Nucleus accumbens (tissue), 56 donors: Measurements from ENCODE around the gene CAPZB.

ENCODE experiments used
- DNase-seq, 56 donors: peaks; one replicate each; lab custom pipeline; 2025; lab: John Stamatoyannopoulos, UW

The CAPZB gene

DNA sequence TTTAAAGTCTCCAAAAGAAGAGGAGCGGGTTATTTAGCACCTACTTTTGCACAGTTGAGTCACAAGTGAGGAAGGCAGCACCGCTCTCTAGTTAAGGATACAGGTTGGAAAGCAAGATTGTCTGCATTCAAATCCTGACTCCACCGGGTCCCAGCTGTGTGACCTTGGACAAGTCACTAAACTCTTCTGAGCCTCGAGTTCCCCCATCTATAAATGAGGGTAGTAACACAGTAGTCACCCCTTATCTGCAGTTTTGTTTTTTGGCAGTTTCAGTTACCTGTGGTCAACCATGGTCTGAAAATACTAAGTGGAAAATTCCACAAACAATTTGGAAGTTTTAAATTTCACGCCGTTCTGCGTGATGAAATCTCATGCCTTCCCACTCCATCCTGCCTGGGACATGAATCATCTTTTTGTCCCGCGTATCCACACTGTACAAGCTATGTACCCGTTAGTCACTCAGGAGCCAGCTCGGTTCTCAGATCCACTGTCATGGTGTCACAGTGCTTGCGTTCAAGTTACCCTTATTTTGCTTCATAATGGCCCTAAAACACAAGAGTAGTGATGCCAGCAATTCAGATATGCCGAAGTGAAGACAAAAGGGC, 49.4 kb downstream of the CAPZB start:
- DNase-seq: peak in 2 of 56 donors; percentile 27 to 37

DNA sequence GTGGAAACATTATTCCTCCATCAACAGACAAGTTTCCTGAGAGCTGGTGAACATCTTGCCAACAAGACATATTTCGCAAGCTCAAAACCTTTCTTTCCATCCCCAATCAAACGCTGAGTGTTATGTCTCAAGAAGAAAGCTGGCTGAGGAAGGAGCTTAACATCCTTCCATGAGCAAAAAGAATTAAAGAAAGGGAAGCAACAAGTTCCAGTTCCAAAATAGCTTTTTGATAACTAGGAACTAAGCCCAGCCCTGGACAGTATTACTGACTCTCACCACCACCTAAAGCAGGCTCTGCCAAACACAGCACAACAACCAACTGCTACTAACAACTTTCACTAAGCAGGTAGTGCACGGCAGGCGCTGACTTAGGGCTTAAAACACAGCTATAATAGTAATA, 50.2 kb downstream of the CAPZB start:
- no peak for DNase-seq

DNA sequence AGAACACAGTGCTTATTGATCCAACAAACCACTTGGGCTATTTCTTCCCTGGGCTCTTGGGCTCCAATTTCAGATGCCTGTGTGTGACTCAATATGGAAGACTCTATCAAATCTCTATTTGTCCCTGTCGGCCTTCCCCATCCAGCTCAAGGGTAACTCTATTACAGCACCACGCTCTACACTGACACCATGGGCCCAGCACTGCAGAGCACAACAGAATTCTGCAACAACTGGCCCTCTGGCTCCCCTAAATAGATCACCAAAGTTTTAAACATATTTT, 51.7 kb downstream of the CAPZB start:
- DNase-seq: no peak

DNA sequence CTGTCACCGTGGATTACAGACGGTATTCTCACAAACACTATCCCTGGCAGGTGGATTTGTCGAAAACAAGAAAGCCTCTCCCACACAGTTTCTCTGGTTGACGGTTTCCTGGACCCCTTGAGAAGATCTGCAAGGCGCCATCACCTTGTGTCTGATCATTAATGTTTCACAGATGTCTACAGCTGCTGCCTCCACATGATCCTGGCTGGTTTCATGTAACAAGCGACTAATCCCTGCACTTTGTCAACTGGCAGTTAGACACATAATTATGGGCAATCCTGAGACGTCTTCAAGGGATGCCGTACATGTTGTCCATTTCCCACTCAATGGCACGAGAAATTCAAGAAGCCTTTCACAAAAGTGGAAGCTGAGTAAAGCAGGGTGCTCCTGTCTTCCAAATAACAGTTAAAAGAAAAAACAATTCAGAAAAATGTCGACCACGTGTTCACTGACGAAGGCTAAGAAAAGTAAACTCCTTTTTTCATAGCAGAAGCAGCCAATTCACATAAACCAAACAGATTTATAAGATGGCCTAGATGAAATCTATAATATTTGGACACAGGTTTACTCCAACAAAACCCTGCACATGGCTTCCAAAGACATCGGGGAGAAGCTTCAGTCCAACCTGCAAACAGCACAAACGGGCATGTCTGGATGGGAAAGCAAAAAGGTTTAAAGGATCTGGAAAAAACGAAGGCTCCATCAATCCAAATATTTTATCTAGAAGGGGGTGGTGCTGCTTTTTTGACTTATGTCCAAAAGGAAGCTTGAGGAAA, 52.2 kb downstream of the CAPZB start:
- no peak for DNase-seq

DNA sequence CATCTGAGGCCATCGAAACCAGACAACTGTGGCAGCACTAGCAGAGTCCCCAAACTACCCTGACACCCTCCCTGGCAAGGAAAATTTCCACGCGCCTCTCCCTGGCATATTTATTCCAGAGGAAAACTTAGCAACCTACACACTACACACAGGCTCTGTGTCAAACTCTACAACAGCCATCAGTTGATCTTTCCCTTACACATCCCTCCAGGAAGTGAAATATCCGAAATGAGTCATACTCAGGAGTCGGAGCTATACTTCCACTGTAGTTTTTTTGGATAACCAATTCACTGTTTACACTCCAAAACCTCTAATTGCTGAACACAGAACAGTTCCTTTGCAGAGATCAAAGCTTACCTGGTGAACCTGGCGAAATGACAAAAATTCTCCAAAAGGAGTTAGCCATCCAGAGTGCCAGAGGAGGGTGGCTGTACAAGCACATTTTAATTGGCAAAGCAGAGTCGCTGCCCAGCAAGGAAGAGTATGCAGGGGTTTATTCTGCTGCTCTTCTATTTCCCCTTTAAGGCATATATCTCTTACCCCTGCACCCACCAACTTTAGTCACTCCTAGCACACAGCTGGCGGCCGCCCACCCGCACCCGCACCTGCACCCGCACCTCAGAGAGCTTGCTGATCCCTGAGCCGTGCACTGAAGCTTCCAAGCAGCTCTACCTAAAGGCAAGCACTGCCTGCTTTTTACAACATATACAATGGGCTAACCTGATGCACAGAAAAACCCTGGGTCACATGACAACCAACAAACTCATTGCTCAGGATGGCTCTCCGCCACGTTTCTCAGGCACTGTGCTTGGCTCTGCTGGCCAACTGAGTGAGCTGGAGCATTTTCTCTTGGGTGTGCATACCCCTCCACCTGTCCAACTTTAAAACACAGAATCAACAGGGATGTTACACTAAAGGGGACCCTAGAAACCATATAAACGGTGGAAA, 54.9 kb downstream of the CAPZB start:
- DNase-seq: no peak

DNA sequence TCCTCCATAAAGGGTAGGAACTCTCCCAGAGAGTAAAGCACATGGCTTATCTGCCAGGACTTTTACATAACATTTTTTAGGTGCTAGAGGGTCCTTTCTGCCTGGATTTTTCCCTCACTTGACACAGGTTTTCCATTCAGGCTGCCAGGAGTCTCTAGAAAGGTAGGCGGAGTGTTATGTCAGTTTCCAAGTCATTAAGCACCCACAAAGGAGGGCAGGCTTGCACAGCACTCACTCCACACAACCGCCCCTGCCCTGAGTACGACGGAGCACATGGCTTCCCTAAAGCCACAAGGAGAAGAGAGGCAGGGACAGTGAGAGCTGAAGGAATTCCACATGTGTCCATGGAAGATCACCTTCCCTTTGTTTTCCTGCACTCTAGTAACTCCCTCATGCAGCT, 55.7 kb downstream of the CAPZB start:
- peak in 5 of 56 donors; percentile 6 to 48 (median 21) for DNase-seq

DNA sequence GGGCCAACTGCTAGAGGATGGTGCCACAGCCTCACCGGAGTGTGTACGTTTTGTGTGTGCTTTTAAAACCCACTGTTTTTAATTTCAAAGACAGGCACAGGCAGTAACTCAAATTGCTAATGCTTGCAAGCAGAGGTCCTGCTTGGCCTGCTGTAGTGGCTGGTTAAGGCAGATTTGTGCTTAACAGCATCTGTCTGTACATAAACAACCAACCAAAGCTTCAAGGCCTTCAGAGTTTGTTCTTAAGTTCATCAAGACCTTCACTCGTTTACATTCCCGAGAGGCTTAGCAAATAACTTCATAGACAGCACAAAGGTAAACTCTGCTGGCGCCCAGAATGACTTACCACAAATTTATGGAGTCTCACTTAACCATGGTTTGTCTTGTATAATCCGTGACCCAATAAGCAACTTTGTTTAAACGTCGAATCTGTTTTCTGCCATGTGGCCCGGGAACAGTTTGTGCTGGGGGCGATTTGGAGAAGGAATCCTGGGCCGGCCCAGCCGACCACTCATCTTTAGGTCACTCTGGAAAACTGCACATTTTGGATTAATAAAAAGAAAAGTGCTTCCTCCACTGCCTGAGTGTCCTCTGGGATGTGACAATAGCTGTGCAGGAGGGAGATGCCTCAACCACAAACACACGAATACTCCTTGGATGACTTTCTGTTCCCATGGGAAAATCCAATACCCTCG, 58.1 kb downstream of the CAPZB start:
- no peak for DNase-seq

DNA sequence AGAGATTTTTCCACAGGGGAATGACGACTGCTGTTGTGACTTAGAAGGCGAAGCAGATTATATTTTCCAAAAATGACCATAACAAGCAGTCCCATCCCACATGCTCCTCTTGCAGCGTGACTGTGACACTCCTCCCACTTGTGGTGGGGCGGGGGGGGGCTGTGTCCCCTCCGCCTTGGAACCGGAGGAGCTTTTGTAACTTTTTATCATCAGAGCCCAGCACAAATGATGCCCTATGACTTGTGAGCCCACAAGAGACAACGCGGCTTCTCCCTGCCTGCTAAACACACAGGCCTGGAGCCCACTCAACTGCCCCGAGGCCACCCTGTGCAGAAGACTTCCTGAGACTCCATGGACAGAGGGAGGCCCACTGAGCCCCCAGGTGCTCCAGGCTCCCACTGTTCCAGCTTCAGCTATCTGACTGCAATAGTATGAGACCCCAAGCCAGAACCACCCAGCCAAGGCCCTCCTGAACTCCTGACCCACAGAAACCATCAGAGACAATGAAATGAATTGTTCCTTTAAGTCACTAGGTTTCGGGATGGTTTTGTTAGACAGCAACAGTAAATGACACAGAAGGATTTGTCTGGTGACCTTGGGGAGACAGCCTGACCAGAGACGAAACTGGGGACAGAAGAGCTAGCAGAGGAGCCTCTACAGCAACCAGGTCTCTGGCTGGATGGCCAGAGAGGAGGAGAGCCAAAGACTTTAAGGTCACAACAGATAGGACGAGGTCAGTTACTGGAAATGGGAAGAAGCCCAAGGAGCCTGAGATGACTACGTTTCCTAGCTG, 58.8 kb downstream of the CAPZB start:
- DNase-seq: no peak

DNA sequence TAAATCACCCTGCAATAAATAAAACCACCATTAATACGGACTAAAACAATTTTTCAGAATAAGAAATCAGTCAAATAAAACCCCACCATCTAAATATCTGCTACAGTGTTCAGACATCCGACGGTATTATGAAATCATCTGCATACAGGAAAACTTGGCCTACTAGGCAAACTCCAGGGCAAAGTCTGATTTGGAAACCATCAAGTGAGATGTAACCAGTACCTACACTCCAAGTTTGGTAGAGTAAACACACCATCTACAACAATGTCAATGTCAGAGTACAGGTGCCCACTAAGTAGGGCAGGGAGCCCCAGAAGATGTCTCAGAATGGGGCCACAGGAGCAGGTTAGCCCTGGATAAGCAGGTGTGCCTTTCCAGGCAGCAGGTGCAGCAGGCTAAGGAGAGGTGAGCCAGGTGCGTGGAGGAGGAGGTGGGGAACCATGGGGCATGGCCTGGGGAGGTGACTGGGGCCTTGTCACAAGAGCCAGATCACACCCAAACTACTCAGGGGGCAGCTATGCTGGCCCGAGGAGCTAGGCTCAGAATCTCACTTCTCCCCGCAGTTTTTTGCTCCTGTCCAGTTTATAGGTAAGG, 59.6 kb downstream of the CAPZB start:
- no peak for DNase-seq

DNA sequence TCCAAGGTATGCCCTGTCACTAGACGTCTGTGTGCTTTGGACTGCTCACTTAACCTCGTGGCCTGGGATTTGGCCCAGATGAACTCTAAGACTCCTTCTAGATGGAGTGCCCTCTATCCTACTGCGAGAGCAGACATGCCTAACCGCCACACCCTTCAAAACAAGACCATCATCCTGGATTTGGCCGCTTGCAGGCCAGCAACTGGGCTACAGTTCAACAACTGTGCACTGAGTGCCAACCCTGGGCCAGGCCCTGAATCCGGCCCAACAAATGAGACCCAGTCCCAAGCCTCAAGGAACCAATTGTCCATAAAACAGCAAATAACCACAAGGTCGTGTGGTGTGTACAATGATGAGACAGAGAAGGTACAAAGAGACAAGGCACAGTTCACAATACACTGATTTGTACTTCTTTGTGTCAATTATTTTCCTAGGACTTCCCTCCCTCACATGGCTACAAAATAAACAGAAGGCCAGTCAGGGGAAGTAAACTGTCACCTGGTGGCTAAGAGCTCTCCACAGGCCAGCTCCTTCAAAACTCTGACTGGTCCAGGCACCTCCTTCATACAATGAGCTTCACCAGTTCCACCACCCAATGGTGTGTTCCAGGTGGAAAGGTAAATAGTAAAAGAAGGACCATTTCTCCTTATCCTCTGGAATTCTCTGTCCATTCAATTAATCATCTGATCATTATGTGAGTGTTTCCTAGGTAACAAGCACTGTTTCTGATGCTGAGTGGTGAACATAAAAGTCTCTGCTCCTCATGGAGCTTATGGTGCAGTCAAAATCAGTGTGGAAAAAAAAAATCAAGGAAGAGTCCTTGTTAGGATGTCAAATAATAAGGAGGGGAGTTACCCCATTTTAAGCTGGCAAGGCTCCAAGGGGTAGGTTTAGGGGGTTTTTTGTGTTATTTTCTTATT, 60.4 kb downstream of the CAPZB start:
- peak in 29 of 56 donors; percentile 12 to 58 (median 33) for DNase-seq

DNA sequence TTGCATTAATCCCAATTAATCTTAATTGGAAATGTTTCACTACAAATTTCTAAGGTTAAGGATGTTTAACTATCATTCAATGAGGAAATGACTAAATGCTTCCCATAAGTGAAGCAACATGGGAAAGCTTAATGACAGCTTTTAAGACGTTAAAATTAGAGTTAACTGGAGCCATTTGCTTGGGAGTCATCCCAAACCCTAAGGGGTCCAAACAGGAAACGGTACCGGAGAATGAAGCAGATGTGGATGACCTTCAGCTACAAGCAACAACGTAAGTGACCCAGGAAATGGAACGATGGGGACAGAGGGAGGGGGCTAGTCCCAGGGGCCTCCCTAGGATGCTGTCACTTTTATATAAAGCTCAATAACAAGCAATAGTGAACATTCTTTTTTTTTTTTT, 62.2 kb downstream of the CAPZB start:
- no peak for DNase-seq

DNA sequence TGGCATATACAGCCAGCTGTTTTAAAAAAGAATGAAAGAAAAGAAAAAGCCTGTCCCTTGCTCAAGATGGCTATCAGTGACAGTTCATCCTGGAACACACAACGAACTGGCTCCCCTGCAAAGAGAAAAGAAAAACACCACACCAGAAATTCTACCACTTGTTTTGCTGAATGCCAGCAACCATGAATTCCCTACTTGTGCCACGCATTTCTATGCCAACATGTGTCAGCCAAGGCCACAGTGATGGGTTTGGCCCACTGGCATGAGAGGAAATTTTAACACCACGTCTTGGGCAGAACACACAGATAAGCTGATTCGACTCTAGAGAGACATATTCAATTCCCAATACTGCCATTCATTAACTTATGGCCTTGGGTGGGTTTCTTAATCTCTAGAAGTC, 64.0 kb downstream of the CAPZB start:
- no peak for DNase-seq

DNA sequence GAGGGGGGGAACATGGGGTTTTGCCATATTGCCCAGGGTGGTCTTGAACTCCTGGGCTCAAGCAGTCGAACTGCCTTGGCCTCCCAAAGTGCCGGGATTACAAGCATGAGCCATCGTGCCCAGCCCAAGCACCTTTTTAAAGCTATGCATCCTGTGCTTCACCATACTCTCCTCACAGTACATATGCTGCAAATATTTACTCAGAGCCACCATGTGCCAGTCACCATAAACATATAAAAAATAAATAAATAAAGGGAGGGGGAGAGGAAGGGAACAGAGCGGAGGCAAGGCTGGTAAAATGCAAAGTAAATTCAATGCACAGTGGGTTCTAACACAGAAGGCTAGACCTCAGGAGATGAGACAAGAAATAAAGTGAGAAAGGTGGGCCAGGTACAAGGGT, 64.7 kb downstream of the CAPZB start:
- DNase-seq: no peak

DNA sequence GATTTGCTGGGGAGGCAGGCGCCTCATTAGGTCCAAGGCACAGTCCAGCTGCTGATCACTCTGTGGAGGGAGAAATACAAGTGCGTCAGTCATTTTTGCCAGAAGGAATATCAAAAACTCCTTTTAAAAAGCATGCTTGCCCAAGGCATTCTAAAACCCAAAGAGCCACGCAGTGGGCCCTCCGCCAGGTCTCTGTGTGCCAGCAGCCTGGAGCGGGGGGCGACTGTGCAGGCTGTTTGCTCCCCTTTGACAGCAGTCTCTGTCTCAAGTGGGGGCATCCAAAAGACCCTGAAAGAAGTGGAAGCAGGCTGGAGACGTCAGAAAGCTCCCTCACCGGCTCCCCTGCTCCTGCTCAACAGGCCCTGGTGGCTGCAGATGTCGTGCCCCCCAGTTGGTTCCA, 65.6 kb downstream of the CAPZB start:
- DNase-seq: peak in 1 of 56 donors; percentile 14

DNA sequence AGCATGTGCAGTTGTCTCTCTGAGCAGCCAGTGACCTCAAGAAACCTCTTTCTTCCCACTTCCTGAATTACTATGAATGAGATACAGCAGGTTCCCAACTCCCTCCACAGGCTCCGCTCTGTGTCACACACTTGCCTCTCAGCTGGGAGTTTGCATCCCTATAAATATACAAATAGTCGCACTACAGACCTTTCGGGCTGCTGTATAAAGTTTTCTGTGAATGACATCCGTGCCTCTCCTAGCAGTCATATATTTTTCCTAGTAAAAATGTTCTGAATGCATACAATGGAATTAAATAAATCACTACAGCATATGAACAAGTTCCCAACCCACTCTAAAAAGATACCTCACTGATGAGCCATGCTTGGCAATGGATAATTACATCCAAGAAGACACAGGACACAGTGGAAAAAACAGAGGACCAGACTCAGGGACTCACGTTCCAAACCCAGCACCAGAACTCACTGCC, 66.8 kb downstream of the CAPZB start:
- no peak for DNase-seq

DNA sequence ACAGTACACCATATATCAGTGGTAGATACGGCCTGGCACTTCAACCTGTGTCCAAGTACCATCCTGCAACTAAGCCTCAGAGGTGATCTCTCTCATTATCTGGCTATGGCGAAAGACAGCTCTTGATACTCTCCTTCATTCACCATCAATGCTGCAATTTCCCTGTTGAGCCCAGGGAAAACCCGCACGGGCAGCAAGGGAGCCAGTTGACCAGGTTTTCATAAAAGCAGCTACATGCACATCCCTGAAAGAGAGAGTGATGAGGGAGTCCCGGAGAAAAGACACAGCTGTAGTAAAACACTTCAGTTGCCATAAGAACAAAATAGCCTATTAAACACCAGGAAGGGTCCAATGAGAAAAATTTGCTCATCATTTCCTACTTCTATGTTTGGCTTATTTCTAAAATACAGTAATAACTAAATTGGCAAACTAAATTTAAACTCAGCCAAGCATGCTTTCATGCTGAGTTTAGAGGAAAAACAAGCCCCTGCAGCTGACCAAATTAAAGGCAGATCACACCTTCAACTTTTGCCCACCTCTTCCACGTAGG, 68.3 kb downstream of the CAPZB start:
- no peak for DNase-seq

DNA sequence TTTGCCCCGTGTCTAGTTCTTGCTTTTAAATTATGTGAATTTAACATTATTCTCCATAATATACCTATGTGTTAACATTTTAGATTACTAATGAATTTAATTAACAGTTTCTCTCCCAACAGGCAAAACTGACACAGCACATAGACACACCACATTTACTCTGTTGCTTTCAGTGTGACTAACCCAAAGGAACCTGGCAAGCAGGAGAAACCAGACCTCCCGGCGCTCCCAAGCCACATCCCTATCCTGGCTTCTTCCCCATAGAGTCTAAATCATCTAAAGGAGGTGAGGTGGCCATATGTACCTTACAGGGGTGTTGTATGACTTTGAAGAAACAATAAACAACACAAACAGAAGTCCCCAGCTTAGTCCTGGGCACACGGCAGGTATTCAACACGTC, 69.2 kb downstream of the CAPZB start:
- DNase-seq: no peak

DNA sequence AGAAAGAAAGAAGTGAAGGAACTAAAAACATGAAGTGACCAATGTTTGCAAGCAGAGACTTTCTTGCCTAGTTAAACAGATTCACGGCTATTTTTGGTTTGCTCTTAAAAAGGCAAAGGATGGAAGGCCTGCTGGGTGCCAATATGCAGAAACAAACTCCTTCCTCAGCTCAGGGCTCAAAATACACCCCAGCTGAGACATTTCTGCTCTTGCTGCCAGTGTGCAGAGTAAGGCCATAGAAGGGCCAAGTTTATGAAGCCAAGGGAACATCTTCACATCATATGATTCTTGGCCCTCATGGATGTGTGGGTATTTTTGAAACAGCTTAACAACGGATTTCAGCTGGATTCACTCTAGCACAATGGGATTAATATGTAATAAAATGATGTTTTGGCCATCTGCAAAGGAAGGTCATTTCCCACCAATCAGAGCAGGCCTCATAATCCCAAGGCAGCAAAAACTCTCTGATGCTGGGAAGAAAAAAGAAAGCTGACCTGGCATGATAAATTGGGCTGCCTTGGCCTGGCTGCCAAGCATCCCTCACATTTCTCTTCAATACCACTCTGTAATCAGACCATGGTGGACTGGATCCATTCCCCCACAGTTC, 70.7 kb downstream of the CAPZB start:
- peak in 8 of 56 donors; percentile 14 to 37 (median 28) for DNase-seq
